Keratinocyte (primary cell): ENCODE data around the gene ALPK1.

ENCODE experiments used
- CTCF ChIP-seq, 3 experiments: IDR thresholded peaks in 1 of 3; conservative IDR thresholded peaks in 1 of 3; optimal IDR thresholded peaks in 1 of 3; 2 replicates in 2 of 3; 3 replicates in 1 of 3; pipeline versions ENCODE3 to v1.5.1; 2011; ENCODE audit warnings: low read length in 3 of 3, mild to moderate bottlenecking in 3 of 3, moderate library complexity in 2 of 3, control low read depth in 1 of 3, inconsistent platforms in 1 of 3; ENCODE audit not compliant: insufficient read depth in 2 of 3; ENCODE audit errors: extremely low read depth in 1 of 3
- EZH2 ChIP-seq: IDR thresholded peaks from one replicate; pipeline ENCODE4 v1.6.1; 2012; ENCODE audit warnings: inconsistent platforms, mild to moderate bottlenecking, low read length, moderate library complexity

GRCh38 chr4:112448306-112449132 is 151.3 kb downstream of the ALPK1 start:
- TF ChIP-seq CTCF (optimal IDR thresholded peaks at IDR 0.05 in 1 of 3, IDR thresholded peaks at IDR 0.05 in 1 of 3, conservative IDR thresholded peaks at IDR 0.05 in 1 of 3; ENCODE audit: extremely low read depth in 1 of 3, insufficient read depth in 2 of 3, low read length in 3 of 3) = no peak
- TF ChIP-seq EZH2 = no peak
